Lower leg skin (tissue), 4 donors: ENCODE measurements around the gene VENTX. TPM values are rescaled to one million over a fixed set of nuclear protein-coding genes. Genes with fewer than 3 reads are reported as not detected.

Experiments used
- DNase-seq, 2 donors: peaks; one replicate each; pipeline ENCODE4 v3.0.0-alpha.2; 2019; ENCODE audit warnings: low spot score in 2 of 2
- H3K4me3 ChIP-seq: fragments of 200-600 bp; sonication (generic); 2 replicates; pipeline ENCODE4 v1.5.1; 2017; ENCODE audit warnings: mild to moderate bottlenecking, low read depth; ENCODE audit not compliant: poor library complexity, severe bottlenecking
- POLR2A ChIP-seq, 2 donors: fragments of 450-650 bp; IDR thresholded peaks; one replicate each; pipeline ENCODE4 v1.6.1; 2016 to 2017; ENCODE audit warnings: antibody characterized with exemption in 2 of 2, mild to moderate bottlenecking in 1 of 2, moderate library complexity in 1 of 2
- WGBS, 2 donors: methylation state at CpG; one replicate each; pipeline ENCODE4 v1.1.5; 2018; 5-methylcytosine and 5-hydroxymethylcytosine counted together
- intact Hi-C: fragments of 100-400 bp; cut with DNase I; formaldehyde crosslinking; loops from one replicate; pipeline ENCODE4 v1.15.0; 2023; ENCODE audit warnings: low total_unique reads
- total RNA-seq, 4 donors: library from RNA; depleted of rRNA; stranded (reverse); fragments of >200 nt; gene quantifications; one replicate each; pipeline ENCODE4 v1.1.0, GENCODE V29; 2016
- TF ChIP-seq, protein P1 (sequence below), 3 donors: fragments of 450-650 bp; IDR thresholded peaks; one replicate each; pipeline ENCODE4 v1.5.1; 2016; ENCODE audit warnings: antibody characterized with exemption in 3 of 3, mild to moderate bottlenecking in 3 of 3, moderate library complexity in 2 of 3

Gene VENTX
- total RNA-seq, 4 donors from 2014 or later: 0.42 to 0.65 TPM; not detected in 2

DNA sequence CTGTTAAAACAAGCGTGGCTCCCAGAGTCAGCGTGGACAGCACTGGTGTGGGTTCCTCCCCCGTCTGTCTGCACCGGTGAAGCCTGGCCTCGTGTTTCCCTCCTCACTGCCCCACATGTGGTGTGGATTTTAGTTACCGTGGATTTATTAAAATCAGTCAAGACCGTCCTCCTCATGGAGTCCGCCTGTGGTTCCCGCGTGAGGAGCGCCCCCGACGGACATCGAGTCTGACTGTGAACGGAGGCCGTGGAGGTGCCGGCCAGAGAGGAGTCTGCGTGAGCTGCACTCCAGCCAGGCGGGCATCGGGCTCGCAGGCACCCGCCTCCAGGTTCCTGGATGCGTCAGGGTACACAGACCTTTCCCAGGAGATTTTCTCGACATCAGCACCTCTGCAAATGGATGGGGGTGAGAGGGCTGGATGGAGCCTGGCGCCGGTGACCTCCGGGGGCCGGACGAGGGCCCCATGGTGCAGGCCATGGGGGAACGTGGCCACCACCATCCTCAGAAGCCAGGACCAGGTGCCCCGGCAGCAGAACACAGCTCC, 33.9 kb upstream of the VENTX start:
- intact Hi-C loops: no loop called here
- DNase-seq: no peak
- 76 to 84% methylated on average over 30 to 31 of the region's 31 CpGs for WGBS, 2 donors
- H3K4me3 ChIP-seq: no peak overlapping the region
- TF ChIP-seq POLR2A (IDR thresholded peaks at IDR 0.05): no peak
- TF ChIP-seq, protein P1, sequence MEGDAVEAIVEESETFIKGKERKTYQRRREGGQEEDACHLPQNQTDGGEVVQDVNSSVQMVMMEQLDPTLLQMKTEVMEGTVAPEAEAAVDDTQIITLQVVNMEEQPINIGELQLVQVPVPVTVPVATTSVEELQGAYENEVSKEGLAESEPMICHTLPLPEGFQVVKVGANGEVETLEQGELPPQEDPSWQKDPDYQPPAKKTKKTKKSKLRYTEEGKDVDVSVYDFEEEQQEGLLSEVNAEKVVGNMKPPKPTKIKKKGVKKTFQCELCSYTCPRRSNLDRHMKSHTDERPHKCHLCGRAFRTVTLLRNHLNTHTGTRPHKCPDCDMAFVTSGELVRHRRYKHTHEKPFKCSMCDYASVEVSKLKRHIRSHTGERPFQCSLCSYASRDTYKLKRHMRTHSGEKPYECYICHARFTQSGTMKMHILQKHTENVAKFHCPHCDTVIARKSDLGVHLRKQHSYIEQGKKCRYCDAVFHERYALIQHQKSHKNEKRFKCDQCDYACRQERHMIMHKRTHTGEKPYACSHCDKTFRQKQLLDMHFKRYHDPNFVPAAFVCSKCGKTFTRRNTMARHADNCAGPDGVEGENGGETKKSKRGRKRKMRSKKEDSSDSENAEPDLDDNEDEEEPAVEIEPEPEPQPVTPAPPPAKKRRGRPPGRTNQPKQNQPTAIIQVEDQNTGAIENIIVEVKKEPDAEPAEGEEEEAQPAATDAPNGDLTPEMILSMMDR (IDR thresholded peaks at IDR 0.05): no peak

DNA sequence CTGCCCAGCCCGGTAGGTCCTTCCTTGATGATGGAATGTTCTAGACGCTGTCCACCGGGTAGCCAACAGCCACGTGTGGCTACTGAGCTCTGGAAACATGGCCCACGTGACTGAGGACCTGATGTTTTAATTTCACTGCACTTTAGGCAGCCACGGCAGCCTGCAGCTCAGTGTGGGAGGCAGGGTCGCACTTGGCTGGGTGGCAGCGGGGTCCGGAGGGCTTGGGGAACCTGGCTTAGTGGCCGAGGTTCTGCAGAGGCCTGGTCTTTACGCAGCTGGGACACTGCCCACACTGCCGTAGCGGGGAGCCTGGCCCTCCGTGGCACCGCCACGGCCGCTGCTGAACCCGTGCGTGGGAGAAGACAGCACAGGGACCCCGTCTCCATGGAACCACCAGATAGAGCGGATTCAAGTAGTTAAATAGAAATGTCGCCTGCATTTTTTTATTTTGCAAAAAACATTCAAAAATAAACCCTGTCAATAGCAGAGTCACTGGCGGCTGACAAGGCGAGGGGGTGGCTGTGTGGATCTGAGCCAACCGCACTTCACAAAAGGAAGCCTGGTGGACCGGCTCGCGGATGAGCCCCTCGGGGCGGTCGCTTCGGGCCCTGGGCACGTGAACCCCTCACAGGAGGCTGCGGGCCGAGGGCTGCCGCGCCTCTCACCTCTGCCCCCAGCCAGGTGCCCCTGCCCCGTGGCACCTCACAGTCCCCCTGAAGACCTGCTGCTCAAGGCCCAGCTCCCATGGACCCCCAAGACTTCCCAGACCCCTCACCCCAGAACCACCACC, 33.2 kb upstream of the VENTX start:
- no peak overlapping the region for H3K4me3 ChIP-seq
- TF ChIP-seq POLR2A (IDR thresholded peaks at IDR 0.05): no peak
- TF ChIP-seq, protein P1 (IDR thresholded peaks at IDR 0.05): no peak
- no peak for DNase-seq
- 86 to 90% methylated on average over 35 to 38 of the region's 38 CpGs for WGBS, 2 donors
- intact Hi-C loops: no loop called here

DNA sequence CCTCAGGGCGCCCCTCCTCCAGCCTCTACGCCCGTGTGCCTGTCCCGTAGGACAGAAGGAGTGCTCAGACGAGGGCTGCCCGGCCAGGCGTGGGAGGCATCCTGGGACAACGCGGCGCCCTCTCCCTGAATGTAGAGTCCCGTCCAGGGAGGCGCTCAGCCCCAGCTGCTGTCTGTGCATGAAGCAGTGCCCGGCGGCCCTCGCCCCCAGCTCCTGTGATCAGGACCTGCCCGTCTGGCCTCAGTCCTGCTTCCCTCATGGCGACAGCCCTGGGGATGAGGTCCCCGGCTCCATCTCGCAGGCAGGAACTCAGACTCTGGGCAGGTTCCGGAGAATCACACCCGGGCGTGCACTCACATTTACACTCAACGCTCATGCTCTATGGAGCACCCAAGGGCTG, 32.5 kb upstream of the VENTX start:
- intact Hi-C loops: no loop called here
- no peak overlapping the region for H3K4me3 ChIP-seq
- 79 to 89% methylated on average over 19 to 21 of the region's 23 CpGs for WGBS, 2 donors
- no peak for DNase-seq
- TF ChIP-seq, protein P1 (IDR thresholded peaks at IDR 0.05): no peak
- TF ChIP-seq POLR2A (IDR thresholded peaks at IDR 0.05): no peak

DNA sequence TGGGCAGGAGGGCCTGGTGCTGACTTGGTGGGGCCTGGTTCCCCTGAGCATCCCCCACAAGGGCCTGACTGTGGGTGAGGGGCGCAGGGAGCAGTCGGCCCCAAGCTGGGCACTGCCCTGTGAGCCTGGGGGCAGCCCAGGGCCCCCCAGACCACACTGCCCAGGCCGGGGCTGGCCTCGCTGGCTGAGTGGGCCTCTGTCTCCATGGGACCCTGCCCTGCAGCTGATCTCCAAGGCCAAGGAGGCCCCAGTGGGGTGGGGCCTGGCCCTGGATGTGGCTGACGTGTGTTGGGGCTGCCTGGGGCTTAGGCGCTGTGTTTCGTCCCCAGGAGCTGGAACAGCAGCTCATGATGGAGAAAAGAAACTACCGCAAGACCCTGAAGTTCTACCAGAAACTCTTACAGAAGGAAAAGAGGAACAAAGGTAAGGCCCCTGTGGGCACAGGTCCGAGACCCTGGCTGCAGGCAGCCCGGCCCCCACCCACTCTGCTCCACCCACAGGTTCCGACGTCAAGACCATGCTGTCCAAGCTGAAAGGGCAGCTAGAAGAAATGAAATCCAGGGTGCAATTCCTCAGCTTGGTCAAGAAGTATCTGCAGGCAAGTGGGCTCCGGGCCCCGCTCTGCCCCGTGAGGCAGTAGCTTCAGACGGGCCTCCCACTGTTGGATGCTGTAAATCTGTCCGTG, 31.2 kb upstream of the VENTX start:
- no peak overlapping the region for H3K4me3 ChIP-seq
- TF ChIP-seq, protein P1 (IDR thresholded peaks at IDR 0.05): no peak
- TF ChIP-seq POLR2A (IDR thresholded peaks at IDR 0.05): no peak
- WGBS, 2 donors: 70 to 71% methylated on average over 17 of the region's 17 CpGs
- intact Hi-C loops: no loop called here
- no peak for DNase-seq

DNA sequence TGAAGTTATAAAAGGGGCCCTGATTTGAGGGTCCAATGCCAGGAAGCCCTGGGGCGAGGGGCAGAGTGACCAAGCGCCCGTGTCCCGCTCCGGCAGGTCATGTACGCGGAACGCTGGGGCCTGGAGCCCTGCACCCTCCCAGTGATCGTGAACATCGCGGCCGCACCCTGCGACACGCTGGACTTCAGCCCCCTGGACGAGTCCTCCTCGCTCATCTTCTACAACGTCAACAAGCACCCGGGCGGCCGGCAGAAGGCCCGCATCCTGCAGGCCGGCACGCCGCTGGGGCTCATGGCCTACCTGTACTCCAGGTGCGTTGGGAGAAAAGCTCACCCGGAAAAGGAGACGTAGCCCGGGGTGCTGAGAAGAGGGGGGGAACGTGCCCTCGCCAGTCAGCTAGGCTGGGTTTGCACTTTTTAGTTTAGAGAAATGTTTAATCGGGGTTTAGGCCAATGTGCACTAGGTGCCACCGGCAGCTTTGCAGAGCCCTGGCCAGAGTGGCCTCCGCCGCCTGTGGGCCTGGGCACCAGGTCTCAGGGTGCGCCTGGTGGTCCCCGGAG, 30.5 kb upstream of the VENTX start:
- WGBS, 2 donors: 65 to 76% methylated on average over 35 to 36 of the region's 36 CpGs
- intact Hi-C loops: no loop called here
- no peak overlapping the region for H3K4me3 ChIP-seq
- TF ChIP-seq POLR2A (IDR thresholded peaks at IDR 0.05): no peak
- TF ChIP-seq, protein P1 (IDR thresholded peaks at IDR 0.05): no peak
- DNase-seq: no peak
